ENCODE results near the gene WNT10A.

The WNT10A gene

DNA sequence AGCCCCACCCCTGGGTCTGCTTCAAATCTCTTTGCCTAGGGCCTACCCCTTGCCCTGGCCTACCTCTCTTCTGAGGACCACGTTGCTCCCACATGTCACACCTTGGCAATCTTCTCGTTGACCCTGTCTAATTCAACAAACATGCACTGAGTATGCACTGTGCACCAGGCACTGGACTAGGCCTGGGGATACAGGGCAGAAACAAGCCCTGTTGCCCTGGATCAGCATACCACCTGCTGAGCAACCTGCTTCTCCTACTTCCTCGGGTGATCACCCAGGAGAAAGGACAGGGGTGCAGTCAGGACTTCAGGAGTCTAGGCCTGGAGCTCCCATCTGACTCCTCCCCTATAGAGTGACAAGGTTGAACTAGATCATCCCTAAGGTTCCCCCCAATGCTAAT lies 9.7 kb downstream of the WNT10A start:
- no peaks in the 10 kb centered on the region for H3K36me3 ChIP-seq (ENCODE audit: insufficient read depth, low read length)
- no peak overlapping the region for H3K4me2 ChIP-seq (ENCODE audit: low read depth, low read length, poor library complexity, severe bottlenecking)
- no peak overlapping the region for H3K4me3 ChIP-seq (ENCODE audit: low read length, poor library complexity, severe bottlenecking)
- TF ChIP-seq EZH2phosphoT487 (IDR thresholded peaks at IDR 0.05; ENCODE audit: borderline replicate concordance) = no peak
- TF ChIP-seq, protein P1, sequence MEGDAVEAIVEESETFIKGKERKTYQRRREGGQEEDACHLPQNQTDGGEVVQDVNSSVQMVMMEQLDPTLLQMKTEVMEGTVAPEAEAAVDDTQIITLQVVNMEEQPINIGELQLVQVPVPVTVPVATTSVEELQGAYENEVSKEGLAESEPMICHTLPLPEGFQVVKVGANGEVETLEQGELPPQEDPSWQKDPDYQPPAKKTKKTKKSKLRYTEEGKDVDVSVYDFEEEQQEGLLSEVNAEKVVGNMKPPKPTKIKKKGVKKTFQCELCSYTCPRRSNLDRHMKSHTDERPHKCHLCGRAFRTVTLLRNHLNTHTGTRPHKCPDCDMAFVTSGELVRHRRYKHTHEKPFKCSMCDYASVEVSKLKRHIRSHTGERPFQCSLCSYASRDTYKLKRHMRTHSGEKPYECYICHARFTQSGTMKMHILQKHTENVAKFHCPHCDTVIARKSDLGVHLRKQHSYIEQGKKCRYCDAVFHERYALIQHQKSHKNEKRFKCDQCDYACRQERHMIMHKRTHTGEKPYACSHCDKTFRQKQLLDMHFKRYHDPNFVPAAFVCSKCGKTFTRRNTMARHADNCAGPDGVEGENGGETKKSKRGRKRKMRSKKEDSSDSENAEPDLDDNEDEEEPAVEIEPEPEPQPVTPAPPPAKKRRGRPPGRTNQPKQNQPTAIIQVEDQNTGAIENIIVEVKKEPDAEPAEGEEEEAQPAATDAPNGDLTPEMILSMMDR (conservative IDR thresholded peaks at IDR 0.05; ENCODE audit: low read length) = no peak
- H3K9me3 ChIP-seq (ENCODE audit: insufficient read depth, low read depth, low read length) = no peaks in the 10 kb centered on the region
- no peak overlapping the region for H3K9ac ChIP-seq (ENCODE audit: low read depth, low read length, poor library complexity, severe bottlenecking)
- no peaks in the 10 kb centered on the region for H3K27me3 ChIP-seq (ENCODE audit: insufficient read depth, low read length, poor library complexity, severe bottlenecking)
- peaks cover 35% of the 10 kb centered on the region for H3K4me1 ChIP-seq (ENCODE audit: insufficient read depth, low read length, poor library complexity, severe bottlenecking)
- H3K9me2 ChIP-seq (replicated peaks; ENCODE audit: low read depth, low read length) = no peaks in the 10 kb centered on the region
- no peak overlapping the region for H2AFZ ChIP-seq (ENCODE audit: low read length)
- no peaks in the 10 kb centered on the region for H4K20me1 ChIP-seq (ENCODE audit: insufficient read depth, low read length, poor library complexity, severe bottlenecking)
- H3K79me2 ChIP-seq (ENCODE audit: insufficient read depth, low read length) = peaks cover 24% of the 10 kb centered on the region; the same call in 1 of the 2 replicates
- no peaks in the 10 kb centered on the region for H3F3A ChIP-seq (ENCODE audit: low read depth)

DNA sequence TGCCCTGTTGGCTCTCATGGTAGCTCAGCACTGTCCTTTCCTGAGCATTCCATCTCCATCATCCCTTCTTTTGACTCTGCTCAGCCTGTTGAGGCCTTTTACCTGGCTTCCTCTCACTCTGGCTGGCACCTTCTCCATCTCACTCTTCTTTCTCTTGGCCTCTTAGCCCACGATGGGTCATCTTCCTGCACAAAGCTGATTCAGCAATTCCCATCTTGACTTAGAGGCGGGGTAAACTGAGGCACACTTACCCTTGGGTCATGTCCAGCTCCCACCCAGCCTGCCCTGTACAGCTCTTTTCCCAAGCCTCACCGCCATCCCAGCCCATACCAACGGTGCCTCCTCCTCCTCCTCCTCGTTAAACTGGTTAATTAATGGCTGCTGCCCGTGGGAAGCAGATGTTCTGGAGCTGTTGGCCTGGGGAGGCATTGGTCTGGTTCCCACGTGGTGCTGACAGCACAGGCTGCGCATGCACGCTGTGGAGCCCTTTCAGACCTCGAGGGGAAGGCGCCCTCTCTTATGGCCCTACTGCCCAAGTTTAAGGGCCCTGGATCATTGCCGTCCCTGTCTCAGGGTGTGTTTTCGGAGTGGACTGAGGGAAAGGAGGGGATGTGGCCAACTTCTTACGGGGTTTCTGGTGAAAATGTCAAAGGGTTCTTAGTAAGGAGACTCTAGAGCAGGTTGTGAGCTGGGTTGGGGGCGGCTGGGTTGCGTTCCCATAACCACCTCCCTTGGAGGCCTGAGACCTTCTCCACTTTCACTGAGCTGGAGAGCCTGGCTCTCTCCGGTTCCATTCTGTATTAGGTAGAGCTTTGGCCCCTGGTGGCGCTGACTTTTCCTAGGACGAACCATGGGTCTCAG lies 10.9 kb downstream of the WNT10A start:
- Histone ChIP-seq H3K9ac (ENCODE audit: low read depth, low read length, poor library complexity, severe bottlenecking) (peak overlapping the region; percentile 94), H3K9me2 (replicated peaks; ENCODE audit: low read depth, low read length) (no peaks in the 10 kb centered on the region), H4K20me1 (ENCODE audit: insufficient read depth, low read length, poor library complexity, severe bottlenecking) (no peaks in the 10 kb centered on the region), H3K36me3 (ENCODE audit: insufficient read depth, low read length) (no peaks in the 10 kb centered on the region), H3K4me1 (ENCODE audit: insufficient read depth, low read length, poor library complexity, severe bottlenecking) (peaks cover 46% of the 10 kb centered on the region), H3F3A (ENCODE audit: low read depth) (no peaks in the 10 kb centered on the region), H3K27me3 (ENCODE audit: insufficient read depth, low read length, poor library complexity, severe bottlenecking) (no peaks in the 10 kb centered on the region), H3K4me3 (ENCODE audit: low read length, poor library complexity, severe bottlenecking) (peak overlapping the region; percentile 84), H3K79me2 (ENCODE audit: insufficient read depth, low read length) (peaks cover 24% of the 10 kb centered on the region; the same call in 1 of the 2 replicates), H3K9me3 (ENCODE audit: insufficient read depth, low read depth, low read length) (no peaks in the 10 kb centered on the region), H3K4me2 (ENCODE audit: low read depth, low read length, poor library complexity, severe bottlenecking) (no peak overlapping the region), H2AFZ (ENCODE audit: low read length) (no peak overlapping the region)
- TF ChIP-seq EZH2phosphoT487 (IDR thresholded peaks at IDR 0.05; ENCODE audit: borderline replicate concordance) = no peak
- TF ChIP-seq, protein P1 (conservative IDR thresholded peaks at IDR 0.05; ENCODE audit: low read length) = no peak

DNA sequence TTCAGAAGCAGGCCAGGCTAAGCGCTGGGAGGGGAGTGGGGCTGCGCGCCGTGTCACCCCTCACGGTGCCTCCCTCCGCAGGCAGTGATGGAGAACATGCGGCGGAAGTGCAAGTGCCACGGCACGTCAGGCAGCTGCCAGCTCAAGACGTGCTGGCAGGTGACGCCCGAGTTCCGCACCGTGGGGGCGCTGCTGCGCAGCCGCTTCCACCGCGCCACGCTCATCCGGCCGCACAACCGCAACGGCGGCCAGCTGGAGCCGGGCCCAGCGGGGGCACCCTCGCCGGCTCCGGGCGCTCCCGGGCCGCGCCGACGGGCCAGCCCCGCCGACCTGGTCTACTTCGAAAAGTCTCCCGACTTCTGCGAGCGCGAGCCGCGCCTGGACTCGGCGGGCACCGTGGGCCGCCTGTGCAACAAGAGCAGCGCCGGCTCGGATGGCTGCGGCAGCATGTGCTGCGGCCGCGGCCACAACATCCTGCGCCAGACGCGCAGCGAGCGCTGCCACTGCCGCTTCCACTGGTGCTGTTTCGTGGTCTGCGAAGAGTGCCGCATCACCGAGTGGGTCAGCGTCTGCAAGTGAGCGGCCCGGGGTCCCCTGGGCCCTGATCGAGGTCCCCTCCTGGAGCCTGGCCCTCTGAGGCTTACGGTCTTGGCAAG lies 12.2 kb downstream of the WNT10A start:
- no peaks in the 10 kb centered on the region for H4K20me1 ChIP-seq (ENCODE audit: insufficient read depth, low read length, poor library complexity, severe bottlenecking)
- no peaks in the 10 kb centered on the region for H3K9me2 ChIP-seq (replicated peaks; ENCODE audit: low read depth, low read length)
- H2AFZ ChIP-seq (ENCODE audit: low read length) = peak overlapping the region; percentile 64
- no peaks in the 10 kb centered on the region for H3K9me3 ChIP-seq (ENCODE audit: insufficient read depth, low read depth, low read length)
- H3K36me3 ChIP-seq (ENCODE audit: insufficient read depth, low read length) = no peaks in the 10 kb centered on the region
- TF ChIP-seq, protein P1 (conservative IDR thresholded peaks at IDR 0.05; ENCODE audit: low read length) = peak; percentile 51; the same call in 1 of the 2 replicates
- no peak for TF ChIP-seq EZH2phosphoT487 (IDR thresholded peaks at IDR 0.05; ENCODE audit: borderline replicate concordance)
- no peaks in the 10 kb centered on the region for H3F3A ChIP-seq (ENCODE audit: low read depth)
- H3K4me1 ChIP-seq (ENCODE audit: insufficient read depth, low read length, poor library complexity, severe bottlenecking) = peaks cover 52% of the 10 kb centered on the region
- peak overlapping the region; percentile 94 for H3K9ac ChIP-seq (ENCODE audit: low read depth, low read length, poor library complexity, severe bottlenecking)
- peaks cover 24% of the 10 kb centered on the region; the same call in 1 of the 2 replicates for H3K79me2 ChIP-seq (ENCODE audit: insufficient read depth, low read length)
- H3K27me3 ChIP-seq (ENCODE audit: insufficient read depth, low read length, poor library complexity, severe bottlenecking) = no peaks in the 10 kb centered on the region
- H3K4me2 ChIP-seq (ENCODE audit: low read depth, low read length, poor library complexity, severe bottlenecking) = peak overlapping the region; percentile 97
- H3K4me3 ChIP-seq (ENCODE audit: low read length, poor library complexity, severe bottlenecking) = peak overlapping the region; percentile 84
